Upper lobe of right lung (tissue), 1 donor: ENCODE results near the gene P3R3URF. TPM values are rescaled to one million over a fixed set of nuclear protein-coding genes. Genes with fewer than 3 reads are reported as not detected.

Source experiments
- ATAC-seq: fragments of 200-7000 bp; cut with Tn5 transposase; one replicate; pipeline ENCODE4 v1.9.1; 2020; ENCODE audit warnings: mild to moderate bottlenecking, moderate library complexity
- DNase-seq: peaks from one replicate; pipeline ENCODE4 v3.0.0-alpha.2; 2020
- H3K27ac ChIP-seq: fragments of 200-600 bp; one replicate; pipeline ENCODE4 v1.8.0; 2022
- H3K27me3 ChIP-seq: fragments of 200-600 bp; one replicate; pipeline ENCODE4 v1.8.0; 2022; ENCODE audit warnings: mild to moderate bottlenecking
- H3K36me3 ChIP-seq: fragments of 200-600 bp; one replicate; pipeline ENCODE4 v1.8.0; 2022
- H3K4me1 ChIP-seq: fragments of 200-600 bp; one replicate; pipeline ENCODE4 v1.8.0; 2022
- H3K4me3 ChIP-seq: fragments of 200-600 bp; one replicate; pipeline ENCODE4 v1.8.0; 2022; ENCODE audit warnings: mild to moderate bottlenecking
- H3K9me3 ChIP-seq: fragments of 200-600 bp; one replicate; pipeline ENCODE4 v1.8.0; 2022
- CTCF ChIP-seq: fragments of 200-600 bp; IDR thresholded peaks from one replicate; pipeline ENCODE4 v1.8.0; 2022; ENCODE audit warnings: antibody characterized with exemption
- intact Hi-C: fragments of 100-400 bp; cut with DNase I; formaldehyde crosslinking; loops from one replicate; pipeline ENCODE4 v1.11.0; 2022
- total RNA-seq: library from RNA; stranded (reverse); fragmentation: NEBNext Ultra II Directional; extraction: Animal tissue kit (Norgen Biotek cat#: 25700); gene quantifications from one replicate; pipeline ENCODE4 v1.2.1, GENCODE V29; 2021
- donor health status: DM: no; HTN: yes; CAD: no; lungs with severe emphysema.

P3R3URF gene
- total RNA-seq, 1 donor from 2014 or later: not detected

- Histone ChIP-seq H3K27ac (no peak overlapping the region), H3K9me3 (no peaks in the 10 kb centered on the region), H3K4me1 (no peaks in the 10 kb centered on the region), H3K4me3 (no peak overlapping the region), H3K27me3 (no peaks in the 10 kb centered on the region), H3K36me3 (no peaks in the 10 kb centered on the region)
- no peak for DNase-seq
- ATAC-seq: no peak
- no peak for TF ChIP-seq CTCF
- intact Hi-C loops: no loop called here
These were observed 24.3 kb downstream of the P3R3URF start for GRCh38 chr1:46152016-46152415.

GRCh38 chr1:46150085-46150484, 26.2 kb downstream of the P3R3URF start:
- no peak overlapping the region for H3K27ac ChIP-seq
- no peaks in the 10 kb centered on the region for H3K27me3 ChIP-seq
- no peak overlapping the region for H3K4me3 ChIP-seq
- no peaks in the 10 kb centered on the region for H3K36me3 ChIP-seq
- DNase-seq (no peak), ATAC-seq (peak; percentile 46)
- no peak for TF ChIP-seq CTCF
- no peaks in the 10 kb centered on the region for H3K4me1 ChIP-seq
- H3K9me3 ChIP-seq: no peaks in the 10 kb centered on the region
- intact Hi-C loops: no loop called here

GRCh38 chr1:46148318-46148717, 28.0 kb downstream of the P3R3URF start:
- no peaks in the 10 kb centered on the region for H3K9me3 ChIP-seq
- H3K4me3 ChIP-seq: no peak overlapping the region
- no peak for TF ChIP-seq CTCF
- H3K27me3 ChIP-seq: no peaks in the 10 kb centered on the region
- no peak for DNase-seq
- ATAC-seq: no peak
- intact Hi-C loops: no loop called here
- H3K4me1 ChIP-seq: no peaks in the 10 kb centered on the region
- no peaks in the 10 kb centered on the region for H3K36me3 ChIP-seq
- no peak overlapping the region for H3K27ac ChIP-seq

GRCh38 chr1:46137916-46138315, 38.4 kb downstream of the P3R3URF start:
- no peak for ATAC-seq
- no peaks in the 10 kb centered on the region for H3K36me3 ChIP-seq
- DNase-seq: no peak
- TF ChIP-seq CTCF: no peak
- intact Hi-C loops: no loop called here
- H3K4me3 ChIP-seq: peak overlapping the region; percentile 14
- H3K9me3 ChIP-seq: no peaks in the 10 kb centered on the region
- peak overlapping the region; percentile 32 for H3K27ac ChIP-seq
- peaks cover 12% of the 10 kb centered on the region for H3K4me1 ChIP-seq
- H3K27me3 ChIP-seq: no peaks in the 10 kb centered on the region

GRCh38 chr1:46136711-46137110, 39.6 kb downstream of the P3R3URF start:
- no peak overlapping the region for H3K27ac ChIP-seq
- no peak for ATAC-seq

More at GRCh38 chr1:46136711-46137110, 39.6 kb downstream of the P3R3URF start:
- intact Hi-C loops: no loop called here
- Histone ChIP-seq H3K4me1 (peaks cover 15% of the 10 kb centered on the region), H3K36me3 (no peaks in the 10 kb centered on the region), H3K27me3 (no peaks in the 10 kb centered on the region), H3K9me3 (no peaks in the 10 kb centered on the region), H3K4me3 (no peak overlapping the region)
- no peak for TF ChIP-seq CTCF
- no peak for DNase-seq
